ENCODE results near the gene GTF3C4.

Gene GTF3C4

DNA sequence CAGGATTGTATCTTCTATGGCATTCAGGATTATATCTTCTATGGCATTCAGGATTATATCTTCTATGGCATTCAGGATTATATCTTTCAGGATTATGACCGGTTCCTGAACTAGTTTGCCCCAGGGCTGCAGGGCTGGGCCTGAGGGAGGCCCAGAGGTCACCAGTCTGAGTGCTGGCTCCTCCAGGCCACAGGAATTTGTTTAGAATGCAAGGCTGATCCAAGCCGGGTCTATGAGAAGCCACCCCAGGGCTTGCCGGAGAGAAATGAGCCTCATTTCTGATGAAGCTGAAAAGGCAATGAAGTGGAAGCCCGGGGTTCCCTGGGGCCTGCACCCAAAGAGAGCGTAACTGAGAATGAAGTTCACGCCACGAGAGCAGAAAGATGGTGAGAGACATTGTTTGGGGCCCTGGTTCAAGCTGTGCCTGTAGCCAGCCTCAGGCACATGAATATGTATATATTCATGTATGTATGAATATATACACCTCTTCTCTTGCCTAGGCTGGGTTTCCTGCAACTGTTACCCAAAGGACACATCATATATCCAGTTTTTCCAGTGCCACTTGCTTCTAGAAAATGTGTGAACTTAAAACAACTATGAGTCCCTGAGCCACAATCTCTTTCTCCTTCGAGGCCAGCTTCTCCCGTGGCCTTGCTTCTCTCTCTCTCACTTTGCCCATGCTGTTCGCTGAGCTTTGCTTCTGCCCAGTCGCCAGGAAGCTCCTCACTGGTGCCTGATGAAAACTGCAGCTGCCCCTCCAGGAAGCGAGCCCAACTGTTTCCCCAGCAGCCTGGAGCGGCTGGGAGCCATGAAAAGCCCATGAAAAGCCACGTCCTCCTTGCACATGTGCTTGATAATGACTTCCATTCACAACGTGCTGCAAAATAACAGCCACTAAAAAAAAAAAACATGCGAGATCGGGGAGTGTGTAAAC is 62.3 kb downstream of the GTF3C4 start:
- no peak for DNase-seq (ENCODE audit: low read depth)

DNA sequence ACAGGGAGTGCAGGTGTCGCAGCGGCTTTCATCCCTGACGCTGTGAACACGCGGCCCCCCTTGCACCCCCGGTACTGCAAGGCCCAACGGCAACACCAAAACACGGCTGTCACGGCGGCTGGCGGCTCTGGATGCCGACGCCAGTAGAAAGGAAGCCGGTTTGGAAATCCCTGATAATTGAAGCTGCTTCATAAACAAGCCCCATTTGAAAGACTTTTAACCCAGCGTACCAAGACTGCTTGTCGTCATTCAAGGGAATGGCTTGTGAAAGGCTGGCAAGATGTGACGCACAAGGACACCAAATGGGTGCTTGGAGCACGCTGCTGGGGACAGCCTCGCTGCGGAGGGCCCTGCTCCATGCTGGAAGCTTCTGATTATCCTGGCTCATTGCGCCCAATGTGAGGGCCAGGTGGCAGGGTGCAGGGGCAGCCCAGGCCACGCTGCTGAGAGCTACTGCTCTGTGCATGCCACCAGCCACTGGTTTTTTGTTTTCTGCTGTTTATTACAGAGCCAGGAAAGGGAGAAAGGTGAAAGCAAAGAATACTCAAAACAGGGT is 63.1 kb downstream of the GTF3C4 start:
- DNase-seq (ENCODE audit: low read depth) = no peak

DNA sequence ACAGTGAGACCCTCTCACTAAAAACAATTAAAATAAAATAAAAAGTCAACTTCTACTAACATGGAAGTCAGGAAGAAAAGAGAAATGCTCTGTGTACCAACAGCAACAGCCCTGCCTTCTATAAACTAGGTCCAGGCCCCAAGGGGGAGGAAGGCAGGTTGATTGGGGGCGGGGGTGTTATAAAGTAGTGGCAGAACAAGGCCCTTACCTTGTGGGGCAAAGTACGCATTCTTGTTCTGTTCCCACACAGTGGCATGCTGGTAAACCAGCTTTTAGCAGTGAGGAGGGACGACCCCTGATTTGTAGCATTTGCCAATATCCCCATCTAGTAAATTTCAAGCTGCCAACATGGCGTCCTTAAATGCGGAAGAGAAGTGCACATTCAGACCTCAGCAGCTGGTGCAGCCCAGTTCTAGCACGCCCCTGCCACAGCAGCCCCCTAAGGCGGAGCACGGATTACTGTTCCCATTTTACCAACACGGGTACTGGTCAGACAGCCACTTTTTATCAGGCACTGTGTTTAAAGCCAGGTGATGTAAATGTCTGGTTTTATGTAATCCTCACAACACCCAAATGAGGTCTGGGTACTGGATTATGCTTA is 69.5 kb downstream of the GTF3C4 start:
- DNase-seq (ENCODE audit: low read depth) = no peak

DNA sequence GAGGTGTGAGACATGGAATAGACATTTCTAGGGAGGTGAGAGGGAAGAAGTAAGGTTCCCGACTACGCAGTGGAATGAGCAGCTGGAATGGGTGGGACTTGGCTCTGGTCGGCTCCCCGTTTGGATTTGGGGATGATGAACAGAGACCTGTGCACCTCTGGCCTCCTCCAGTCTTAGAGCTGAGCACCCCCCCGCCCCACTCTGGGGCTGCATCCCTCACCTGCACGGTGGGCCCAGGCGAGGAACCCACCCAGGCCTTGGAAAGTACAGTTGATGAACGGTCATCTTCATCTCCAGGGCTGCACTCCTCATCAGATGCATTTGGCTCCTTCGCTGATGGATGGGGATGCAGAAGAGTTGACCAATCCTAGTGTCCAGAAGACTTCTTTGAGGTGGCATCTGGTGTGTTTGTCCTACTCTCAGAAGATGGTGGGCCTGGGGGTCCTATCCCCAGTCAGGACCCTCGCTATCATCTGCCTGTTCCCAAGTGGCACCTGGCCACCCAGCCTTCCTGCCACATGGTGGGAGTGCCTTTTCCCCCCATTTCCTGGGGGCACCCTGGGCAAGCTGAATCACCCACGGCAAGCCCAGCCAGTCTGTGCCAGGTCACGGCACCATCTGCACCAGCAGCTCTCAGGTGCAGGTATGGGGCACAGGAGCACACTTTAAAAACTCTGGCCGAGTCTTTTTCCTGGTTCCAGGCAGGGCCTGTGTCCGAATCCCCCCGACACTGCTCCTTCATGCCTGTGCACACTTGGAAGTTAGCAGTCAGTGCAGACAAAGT is 70.5 kb downstream of the GTF3C4 start:
- DNase-seq (ENCODE audit: low read depth) = no peak

DNA sequence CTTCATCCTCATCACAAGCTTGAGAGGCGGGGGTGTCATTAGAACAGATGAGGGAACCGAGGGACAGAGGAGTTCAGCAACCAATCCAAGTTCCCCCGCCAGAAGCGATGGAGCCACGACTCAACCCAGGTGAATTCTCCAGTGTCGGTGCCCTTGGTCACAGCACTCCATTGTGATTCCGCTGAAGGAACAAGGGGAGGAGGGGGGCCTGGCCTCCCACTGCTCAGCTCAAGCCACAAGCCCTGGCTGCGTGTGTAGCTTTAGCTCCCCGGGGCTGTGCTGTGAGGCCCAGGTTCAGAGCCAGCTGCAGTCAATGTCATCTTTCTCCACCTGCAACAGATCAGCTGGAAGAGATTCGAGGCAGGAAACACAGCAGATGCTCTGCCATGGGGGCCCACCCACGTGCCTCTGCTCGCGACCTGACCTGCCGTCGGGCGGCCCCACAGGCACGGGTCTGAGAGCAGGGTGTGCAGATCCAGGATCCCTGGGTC is 72.6 kb downstream of the GTF3C4 start:
- no peak for DNase-seq (ENCODE audit: low read depth)

DNA sequence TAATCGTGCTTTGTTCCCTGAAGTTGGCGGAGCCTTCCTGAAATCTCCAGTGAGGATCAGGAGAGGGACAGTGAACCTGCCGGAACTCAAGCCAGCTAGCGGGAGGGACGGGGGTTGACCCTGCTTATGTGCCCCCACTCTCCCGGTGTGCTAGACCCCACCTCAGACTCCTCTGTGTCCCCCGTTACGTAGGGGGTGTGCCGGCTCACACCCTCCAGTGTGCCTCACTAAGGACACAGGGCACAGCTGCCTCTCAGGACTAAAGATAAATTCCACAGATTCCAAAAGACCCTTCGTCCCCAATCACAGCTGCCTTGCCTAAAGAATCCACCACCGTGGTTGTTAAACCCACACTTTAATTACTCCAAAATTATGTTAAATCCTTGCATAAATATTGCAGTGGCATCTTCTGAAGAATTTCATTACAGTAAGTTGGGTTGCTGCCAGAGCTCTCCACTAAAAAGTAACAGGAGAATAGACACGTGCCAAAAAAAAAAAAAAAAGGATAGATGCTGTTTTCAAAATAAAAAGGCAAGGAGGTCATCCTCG is 73.7 kb downstream of the GTF3C4 start:
- DNase-seq (ENCODE audit: low read depth) = no peak
